EL (cell line): ENCODE results near the gene TBC1D22A.

Experiments
- DNase-seq: peaks from one replicate; pipeline ENCODE4 v3.0.0-alpha.2; 2016

TBC1D22A gene

GRCh38 chr22:47053726-47054141, 291.3 kb downstream of the TBC1D22A start:
- peak; percentile 24 for DNase-seq

GRCh38 chr22:47054231-47055072, 292.0 kb downstream of the TBC1D22A start:
- DNase-seq: no peak

DNA sequence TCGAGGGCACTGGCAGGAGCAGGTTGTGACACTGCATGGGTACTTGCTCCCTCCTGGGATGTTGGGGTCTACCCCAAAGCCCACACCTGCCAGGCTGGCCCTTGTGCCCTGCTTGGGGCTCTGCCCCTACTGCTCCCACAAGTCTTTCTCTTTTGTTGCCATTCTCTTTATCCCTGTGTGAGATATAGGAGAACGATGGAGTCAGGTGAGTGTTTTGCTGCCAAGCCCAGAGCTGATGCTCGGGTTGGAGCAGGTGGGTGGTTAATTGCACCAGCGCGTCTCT, 292.6 kb downstream of the TBC1D22A start:
- no peak for DNase-seq

- DNase-seq: no peak
Observed at GRCh38 chr22:47055461-47055860, 293.0 kb downstream of the TBC1D22A start.

- DNase-seq: no peak
Observed at GRCh38 chr22:47055921-47056320, 293.5 kb downstream of the TBC1D22A start.

GRCh38 chr22:47056361-47056760, 293.9 kb downstream of the TBC1D22A start:
- no peak for DNase-seq

- no peak for DNase-seq
Observed at GRCh38 chr22:47056776-47057470, 294.5 kb downstream of the TBC1D22A start.

DNA sequence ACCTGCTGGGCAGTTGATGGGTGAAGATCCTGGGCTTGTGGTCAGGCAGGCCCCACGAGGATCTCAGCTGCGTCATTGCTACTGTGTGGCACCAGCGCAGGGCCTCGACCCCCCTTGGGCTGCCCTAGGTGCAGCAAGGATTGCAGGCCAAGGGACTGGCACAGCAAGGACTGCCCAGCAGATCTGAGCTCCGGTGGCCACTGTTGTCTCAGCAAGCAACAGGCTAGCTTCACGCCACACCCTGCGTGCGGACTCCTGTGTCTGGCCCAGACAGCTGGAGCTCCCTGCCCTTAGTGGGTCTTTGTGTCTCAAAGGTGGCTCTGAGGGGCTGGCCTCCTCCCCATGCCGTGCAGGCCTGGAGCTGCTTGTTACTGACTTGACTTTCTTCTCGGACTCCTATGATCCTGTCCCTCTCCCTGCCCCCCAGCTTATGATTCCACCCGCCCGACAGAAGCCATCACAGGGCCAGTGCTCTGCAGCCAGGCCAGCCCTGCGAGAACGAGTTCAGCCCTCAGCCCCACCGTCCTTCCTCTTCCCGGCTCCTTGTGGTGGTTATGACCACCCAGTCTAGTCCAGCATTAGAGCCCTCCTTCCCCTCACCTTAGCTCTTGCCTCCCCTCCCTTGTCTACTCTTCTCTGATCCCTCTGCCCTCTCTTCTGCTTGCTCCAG, 295.6 kb downstream of the TBC1D22A start:
- DNase-seq: no peak

GRCh38 chr22:47059076-47059475, 296.6 kb downstream of the TBC1D22A start:
- no peak for DNase-seq

DNA sequence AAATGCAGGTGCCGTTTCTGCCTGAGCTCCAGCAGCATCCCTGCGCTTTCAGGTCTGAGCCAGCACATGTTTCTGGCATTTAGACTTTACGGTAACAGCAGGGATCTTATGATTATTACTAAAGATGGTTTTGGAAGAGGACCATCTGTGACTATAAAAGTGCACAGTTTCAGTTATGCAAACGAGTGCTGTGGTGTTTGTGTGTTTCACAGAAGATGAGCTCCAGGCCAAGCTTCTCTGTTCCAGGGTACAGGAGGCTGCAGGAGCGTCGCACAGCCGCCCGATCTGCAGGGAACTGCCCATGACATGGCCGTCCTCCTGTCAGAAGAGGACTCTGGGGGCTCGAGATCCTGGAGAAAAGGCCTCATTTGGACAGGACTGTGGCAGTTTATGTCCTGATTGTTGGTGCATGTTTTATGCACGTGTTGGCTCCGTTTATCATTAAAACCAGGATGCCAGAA, 297.3 kb downstream of the TBC1D22A start:
- DNase-seq: no peak

- DNase-seq: no peak
Observed at GRCh38 chr22:47060718-47061117, 298.3 kb downstream of the TBC1D22A start.

DNA sequence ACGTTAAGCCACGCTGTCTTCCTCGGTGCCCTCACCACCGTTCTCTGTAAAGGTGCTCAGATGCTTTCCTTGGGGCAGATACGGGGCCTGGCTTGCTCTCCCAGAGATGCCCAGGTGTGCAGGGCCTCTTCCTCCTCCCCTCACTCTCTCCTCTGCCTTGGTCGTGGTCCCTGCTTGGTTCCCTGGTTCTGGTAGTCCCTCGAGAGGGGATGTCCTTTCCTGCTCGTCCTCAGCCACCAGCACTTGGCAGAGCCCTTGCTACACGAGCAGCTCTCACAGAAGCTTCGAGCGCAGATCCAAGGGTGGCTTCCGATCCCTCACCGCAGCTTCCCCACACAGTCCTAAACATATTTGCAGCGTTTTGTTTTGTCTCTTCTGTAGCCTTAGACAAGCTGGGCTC, 298.8 kb downstream of the TBC1D22A start:
- no peak for DNase-seq

DNA sequence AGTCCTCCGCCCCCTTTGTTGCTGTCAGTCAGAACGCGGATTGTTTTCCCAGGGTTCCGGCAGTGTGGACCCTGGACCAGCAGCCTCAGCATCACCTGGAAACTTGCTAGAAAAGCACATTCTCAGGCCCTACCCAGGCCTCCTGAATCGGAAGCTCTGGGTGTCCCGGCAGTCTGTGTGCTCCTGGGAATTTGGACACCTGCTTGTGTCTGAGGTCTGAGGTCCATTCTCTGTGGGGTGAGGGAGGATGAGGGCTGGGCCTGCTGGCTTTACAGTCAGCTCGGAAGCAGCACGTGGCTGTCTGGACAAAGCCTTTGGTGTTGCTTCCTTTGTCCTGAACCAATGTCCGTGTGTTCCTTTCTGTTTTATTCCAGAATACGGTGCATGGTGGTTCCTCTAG, 299.7 kb downstream of the TBC1D22A start:
- DNase-seq: no peak

- DNase-seq: no peak
Observed at GRCh38 chr22:47063071-47063509, 300.6 kb downstream of the TBC1D22A start.

DNA sequence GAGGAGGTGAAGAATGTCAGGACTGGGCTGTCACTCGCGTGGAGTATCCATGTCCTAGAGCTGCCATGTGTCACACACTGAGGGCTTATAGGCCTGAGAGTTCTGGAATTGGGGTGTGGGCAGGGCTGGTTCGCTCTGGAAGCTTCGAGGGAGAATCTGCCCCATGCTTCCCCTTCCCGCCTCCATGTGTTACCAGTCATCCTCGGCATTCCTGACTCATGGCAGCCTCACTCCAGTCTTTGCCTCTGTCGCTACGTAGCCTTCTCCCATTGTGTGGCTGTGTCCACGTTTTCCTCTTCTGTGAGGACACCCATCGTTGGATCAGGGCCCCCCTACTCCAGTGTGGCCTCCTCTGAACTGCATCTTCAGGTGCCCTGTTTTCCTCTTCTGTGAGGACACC, 301.2 kb downstream of the TBC1D22A start:
- DNase-seq: no peak

GRCh38 chr22:47064016-47064415, 301.6 kb downstream of the TBC1D22A start:
- DNase-seq: no peak

DNA sequence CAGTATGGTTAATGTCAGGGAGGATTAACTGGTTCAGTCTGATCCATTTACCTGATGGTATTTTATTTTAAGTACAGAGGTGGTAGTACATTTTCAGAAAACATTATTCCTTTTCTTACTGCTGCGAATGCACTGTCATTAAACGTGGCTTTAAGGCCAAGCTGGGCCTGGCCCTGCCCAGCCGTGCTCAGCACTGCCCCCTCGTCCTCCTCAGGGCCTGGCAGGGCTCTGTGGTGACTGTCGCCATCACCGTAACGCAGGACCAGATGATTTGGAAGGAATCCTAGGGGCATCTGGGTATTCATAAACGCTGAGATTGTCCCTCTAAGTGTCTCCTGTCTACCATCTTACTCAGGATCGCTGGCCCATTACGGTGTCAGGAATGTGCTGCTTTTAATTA, 302.0 kb downstream of the TBC1D22A start:
- no peak for DNase-seq

GRCh38 chr22:47065756-47066615, 303.5 kb downstream of the TBC1D22A start:
- no peak for DNase-seq

GRCh38 chr22:47066616-47066905, 304.1 kb downstream of the TBC1D22A start:
- no peak for DNase-seq

DNA sequence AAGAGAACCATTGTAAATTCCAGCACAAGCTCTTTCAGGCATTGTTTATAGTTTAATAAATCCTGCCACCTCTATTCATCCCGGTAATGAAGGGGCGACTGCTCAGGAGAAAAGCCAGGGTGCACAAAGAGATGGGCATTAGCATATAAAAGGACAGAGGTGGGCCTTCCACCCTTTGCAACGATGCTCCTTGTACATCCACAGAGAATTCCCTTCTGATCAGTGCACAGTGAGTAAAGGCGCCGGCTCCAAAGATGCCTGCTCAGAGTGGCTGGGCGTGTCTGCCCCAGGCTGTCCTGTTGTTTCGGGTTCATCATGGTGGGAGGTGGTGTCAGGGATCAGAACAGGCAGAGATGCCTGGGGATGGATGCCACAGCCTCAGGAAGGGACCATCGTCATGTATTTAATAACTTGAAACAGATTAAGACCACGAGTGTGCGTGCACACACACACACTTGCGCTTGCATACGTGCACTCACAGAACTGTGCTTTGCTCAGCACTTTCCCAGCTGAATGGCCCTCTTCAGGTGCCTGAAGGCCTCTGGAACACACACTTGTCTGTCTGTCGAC, 305.0 kb downstream of the TBC1D22A start:
- DNase-seq: no peak

DNA sequence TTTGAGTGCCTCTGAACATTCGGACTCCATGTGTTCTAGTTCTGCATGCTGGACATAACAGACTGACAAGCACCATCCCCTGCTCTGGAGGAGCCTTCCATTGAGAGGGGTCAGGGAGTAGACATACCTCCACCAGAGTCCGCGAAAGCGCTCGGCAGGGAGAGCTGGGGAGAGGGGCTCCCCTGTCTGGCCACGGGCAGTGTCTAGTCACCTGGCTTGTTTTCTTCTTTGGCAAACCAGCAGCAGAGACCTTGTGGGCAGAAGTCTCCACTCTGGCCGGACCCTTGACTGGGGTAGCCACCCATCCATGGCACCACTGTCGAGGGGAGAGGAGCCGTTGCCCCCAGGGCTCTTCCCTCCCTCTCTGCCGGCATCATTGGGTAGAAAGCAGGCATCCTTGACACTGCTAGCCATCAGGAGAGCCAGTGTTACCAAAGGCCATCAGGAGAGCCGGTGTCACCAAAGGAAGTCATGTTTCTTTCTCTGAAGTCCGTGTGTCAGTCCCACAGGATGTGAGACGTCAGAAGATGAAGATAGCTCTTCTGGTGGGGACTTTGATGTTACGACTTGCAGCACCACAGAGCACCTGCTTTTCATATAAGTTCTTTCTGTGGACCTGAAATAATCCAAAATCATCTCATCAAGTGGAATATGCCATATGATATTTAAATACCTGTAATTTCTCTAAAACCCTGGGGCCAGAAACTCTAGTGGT, 305.6 kb downstream of the TBC1D22A start:
- no peak for DNase-seq

DNA sequence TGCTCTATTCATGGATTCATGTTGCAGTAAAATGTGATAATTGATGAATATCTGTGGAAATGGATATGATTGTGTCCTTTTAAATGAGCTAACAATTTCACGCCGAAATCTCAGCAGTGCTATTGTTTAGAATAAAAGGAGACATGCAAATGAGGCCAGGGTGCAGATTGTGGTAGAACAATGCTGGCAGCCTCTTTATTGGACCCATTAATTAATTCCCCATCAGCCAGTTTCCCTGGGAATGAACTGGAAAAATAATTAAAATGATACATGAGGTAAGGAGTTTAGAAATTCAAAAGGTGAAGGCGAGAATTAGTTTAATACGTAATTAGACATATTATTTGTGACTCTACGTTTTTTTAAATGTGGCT, 306.2 kb downstream of the TBC1D22A start:
- DNase-seq: no peak
